ENCODE measurements around the gene AQP12B.

DNA sequence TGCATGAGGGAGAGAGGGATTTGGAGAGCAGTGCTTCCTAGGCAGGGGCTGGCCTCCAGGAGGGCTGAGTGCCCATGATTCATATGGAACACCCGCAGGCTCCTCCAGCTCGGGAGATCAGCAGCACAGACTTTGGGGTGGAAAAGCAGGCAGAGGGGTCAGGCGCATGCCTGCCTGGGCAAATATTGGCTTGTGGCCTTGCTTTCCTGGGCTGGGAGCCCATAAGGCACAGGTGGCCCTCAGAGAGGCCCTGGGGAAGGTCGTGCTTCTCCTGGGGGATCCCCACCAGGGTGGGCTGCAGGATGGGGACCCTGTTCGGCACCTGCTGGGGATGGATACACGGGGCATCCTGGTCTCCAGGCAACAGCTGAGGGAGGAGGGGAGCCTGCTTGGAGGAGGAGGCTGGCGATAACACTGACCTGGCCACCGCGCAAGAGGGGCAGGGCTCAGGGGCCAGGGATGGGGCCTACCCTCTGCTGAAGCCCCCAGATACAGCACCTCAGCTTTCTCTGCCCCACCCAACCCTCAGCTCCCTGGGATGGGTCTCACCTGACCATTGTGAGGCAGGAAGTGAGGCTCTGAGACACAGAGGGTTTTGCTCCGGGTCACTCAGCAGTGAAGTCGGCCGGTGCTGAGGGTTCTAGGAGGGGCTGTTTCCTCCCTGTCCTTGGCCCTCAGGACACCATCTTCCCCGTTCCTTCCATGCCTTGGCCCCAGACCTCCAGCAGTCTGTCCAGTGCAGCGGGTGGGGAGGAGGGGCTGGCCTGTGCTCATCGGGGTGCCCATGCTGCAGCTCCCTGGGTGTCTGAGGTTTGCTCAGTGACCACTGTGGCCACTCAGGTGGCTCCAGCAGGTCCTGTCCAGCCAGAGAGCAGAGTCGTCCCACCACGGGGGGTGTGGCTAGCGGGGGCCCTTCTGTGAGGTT lies 21.0 kb upstream of the AQP12B start:
- TF ChIP-seq, protein P1, sequence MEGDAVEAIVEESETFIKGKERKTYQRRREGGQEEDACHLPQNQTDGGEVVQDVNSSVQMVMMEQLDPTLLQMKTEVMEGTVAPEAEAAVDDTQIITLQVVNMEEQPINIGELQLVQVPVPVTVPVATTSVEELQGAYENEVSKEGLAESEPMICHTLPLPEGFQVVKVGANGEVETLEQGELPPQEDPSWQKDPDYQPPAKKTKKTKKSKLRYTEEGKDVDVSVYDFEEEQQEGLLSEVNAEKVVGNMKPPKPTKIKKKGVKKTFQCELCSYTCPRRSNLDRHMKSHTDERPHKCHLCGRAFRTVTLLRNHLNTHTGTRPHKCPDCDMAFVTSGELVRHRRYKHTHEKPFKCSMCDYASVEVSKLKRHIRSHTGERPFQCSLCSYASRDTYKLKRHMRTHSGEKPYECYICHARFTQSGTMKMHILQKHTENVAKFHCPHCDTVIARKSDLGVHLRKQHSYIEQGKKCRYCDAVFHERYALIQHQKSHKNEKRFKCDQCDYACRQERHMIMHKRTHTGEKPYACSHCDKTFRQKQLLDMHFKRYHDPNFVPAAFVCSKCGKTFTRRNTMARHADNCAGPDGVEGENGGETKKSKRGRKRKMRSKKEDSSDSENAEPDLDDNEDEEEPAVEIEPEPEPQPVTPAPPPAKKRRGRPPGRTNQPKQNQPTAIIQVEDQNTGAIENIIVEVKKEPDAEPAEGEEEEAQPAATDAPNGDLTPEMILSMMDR (IDR thresholded peaks at IDR 0.05), result no peak
- TF ChIP-seq EP300 (IDR thresholded peaks at IDR 0.05), result no peak
- TF ChIP-seq POLR2A (IDR thresholded peaks at IDR 0.05), result no peak

All from ovary (tissue), 3 donors.